HG02571 (cell line): ENCODE measurements around the gene DPEP1.
"Not testable (repeated sequence)": the region's sequence is repeated elsewhere in the genome, so short reads cannot be mapped to it uniquely, and the experiment has no call there.

Source experiments
- ATAC-seq: cut with Tn5 transposase; IDR thresholded peaks from one replicate; pipeline ENCODE4 v1.9.1; 2021; ENCODE audit warnings: mild to moderate bottlenecking, moderate library complexity; ENCODE audit not compliant: unreplicated experiment

Gene DPEP1

DNA sequence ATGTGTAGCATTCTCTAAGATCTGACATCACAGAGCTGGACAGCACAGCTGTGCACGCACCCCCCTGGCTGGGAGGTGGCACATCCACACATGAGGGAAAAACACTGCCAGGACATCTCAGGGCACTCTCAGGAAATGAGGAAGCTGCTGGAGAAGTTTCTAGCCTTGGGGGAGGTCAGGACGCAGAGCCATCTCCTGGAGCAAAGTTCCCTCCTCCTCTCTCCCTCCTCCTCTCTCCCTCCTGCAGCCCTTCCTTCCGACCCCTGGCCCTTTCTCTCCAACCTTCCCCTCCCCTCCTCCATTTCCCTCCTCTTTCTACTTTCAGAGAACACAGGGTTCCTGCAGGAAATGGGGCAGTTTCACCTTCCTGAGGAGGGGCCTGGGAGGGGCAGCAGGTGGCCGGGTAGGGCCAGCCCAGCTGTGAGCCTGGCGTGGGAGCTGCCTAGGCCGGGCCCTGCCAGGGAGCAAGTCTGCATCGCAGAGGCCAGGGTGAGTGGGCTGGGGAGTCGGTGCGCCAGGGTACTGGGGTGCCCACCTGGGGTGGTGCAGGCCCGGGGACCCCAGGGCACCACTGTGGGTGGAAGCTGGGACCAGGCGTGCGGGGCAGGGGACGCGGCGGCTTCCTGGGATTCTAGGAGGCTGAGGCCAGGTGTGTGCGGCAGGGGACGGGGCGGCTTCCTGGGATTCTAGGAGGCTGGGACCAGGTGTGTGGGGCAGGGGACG lies at the start of gene DPEP1:
Gene DPEP1 (plus strand): TSS at position 412 of the 723 bp plus-strand sequence. CDS start 16,769 bp downstream, outside the sequence.
- ATAC-seq: no peak

DNA sequence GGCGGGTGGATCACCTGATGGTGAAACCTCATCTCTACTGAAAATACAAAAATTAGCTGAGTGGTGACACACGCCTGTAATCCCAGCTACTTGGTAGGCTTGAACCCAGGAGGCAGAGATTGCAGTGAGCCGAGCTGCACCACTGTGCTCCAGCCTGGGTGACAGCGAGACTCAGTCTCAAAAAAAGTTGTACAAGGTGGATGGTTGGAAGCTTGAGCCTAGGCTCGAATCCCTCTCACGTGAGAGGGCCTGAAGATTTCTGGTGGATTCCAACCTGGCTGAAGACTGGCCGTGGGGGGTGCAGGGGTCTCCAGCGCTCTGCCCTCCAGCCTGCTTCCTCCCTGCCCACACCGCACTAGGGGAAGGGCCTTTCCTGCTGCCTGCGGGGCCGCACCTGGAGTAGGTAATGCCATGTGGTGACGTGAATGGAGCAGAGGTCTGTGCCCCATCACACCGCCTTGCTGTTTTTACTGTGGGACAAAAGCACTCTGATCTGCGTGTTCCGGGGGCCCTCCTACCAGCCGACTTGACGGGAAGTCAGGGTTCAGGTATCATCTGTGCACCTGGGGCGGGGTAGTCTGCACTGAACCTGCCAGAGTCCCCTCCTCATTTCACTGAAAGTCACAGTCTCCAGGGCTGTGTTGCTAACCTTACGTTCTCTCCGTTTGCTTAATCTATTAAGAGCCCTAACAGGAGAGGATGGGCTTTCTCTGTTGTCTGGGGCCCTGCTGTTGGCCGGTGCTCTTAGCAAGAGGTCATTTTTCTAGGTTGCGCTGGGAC lies 48.8 kb upstream of the DPEP1 start:
- ATAC-seq: no peak

DNA sequence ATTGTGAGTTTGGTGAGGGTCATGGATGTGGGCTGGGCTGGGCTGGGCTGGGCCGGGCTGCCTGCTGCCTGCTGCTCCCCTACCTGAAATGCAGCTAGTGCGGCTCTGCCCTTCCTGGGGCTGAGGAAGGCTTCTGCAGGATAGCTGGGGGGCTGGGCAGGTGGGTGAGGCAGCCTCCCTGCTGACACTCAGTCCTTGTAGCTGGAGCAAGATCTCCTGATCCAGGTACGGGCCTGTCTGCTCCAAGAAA lies 48.3 kb upstream of the DPEP1 start:
- ATAC-seq: no peak

DNA sequence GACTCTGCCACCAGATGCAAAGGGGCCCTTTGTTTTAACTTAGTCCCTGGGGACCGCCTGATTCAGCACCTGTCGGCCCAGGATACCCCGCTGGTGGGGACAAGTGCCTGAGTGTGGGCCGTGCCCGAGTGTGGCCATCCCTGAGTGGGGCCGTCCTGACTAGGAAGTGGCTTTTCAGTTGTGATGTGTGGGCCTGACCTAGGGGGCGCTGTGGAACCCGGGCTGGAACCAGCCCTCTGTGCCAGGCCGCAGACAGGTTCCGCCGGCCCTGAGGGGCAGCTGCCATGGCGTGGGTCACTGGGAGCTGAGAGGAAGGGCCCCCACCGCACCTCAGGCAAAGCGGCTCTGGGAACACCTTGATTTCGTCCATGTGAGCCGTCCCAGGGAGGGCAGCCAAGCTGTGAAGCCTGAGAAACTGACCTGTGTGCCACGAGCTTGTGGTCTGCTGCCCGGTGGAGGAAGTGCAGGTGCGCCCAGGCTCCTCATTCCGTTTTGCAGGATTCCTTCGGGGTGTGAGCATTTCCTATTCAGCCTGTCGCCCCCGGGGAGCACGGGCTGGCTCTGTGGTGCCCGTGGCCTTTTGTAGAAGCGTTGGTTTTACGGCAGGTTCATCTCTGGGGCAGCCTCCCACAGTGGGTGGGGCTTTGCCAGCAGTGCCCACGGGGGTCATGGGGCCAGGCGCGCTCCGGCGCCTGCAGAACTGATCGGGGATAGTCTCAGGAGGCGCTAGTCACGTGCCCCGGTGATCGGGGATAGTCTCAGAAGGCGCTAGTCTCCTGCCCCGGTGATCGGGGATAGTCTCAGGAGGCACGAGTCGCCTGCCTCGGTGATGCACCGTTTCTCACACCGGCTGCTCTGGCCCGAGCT lies 47.7 kb upstream of the DPEP1 start:
- ATAC-seq: no peak

DNA sequence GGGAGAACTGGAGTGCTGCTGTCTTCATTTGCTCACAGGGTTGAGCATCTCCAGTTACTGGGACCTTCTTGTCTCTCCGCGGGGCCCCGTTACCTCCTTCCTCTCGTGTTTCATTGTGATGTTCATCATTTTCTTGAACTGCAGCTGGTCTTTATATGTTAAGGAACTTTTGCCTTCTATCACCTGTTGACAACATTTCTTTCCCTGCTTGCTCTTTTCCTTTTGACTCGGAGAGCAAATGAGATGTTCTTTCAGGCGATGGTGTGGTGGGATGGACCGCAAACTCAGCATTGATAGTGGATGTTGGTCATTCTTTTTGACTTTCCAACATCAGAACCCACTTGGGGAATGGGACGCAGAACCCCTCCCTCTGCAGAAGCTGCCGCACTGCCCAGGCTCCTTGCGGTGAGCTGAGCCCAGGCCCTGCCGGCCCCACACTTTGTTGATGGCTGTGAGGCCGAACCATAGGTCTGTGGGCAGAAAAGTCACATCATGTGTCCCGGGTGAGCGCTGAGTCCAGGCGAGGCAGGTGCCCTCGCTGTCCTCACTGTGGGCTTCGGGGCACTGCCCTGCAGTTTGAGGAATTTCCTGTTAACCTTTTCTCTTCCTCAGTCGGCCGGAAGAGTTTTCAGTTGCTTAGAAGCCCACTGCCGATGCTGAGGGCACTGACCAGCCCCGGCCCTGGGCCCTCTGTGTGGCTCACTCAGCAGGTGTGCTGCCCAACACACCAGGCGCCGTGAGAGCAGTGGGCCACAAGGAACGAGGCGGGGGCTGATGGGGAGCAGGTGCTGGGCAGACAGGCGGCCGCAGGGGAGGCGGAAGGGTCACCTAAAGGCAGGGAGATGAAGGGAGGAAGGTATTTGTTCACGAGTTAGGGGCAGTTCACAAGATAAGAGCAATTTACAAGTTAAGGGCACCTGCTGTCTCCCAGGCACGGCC lies 45.5 kb upstream of the DPEP1 start:
- ATAC-seq: no peak

DNA sequence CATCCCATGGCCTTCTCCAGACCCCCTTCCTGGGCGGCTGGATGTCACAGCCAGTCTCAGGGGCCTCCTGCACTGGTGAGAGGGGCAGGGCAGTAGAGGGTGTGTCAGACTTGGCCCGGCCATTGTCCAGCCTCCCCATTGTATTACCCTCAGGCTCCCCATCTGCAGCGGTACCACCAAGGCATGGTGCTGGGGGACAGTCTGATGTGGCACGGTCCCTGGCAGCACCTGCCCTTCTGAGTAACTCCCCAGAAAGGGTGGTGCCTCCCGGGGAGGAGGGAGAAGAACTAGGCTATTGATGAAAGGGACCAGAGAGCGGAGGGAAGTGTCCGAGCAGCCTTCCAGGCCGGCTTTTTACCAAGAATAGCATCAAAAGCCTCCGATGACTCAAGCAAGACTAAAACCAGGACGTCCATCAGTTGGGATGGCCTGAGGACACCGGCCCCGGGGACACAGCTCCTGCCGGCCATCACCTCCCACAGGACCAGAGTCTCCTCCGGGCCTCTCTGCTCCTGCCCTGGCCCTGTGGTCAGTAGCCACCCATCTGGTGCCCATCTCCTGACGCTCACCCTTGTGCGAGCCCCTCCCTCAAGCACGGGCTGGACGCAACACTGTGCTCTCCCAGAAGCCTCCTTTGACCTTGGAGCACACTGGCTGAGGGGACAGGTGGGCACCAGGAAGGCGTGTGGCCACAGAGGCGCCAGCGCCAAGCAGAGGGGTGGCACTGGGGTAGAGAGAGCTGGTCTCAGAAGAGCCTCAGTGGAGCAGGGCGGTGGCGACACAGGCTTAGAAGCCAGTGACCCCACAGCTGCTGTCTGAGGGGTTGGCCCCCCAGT lies 43.7 kb upstream of the DPEP1 start:
- ATAC-seq: no peak

DNA sequence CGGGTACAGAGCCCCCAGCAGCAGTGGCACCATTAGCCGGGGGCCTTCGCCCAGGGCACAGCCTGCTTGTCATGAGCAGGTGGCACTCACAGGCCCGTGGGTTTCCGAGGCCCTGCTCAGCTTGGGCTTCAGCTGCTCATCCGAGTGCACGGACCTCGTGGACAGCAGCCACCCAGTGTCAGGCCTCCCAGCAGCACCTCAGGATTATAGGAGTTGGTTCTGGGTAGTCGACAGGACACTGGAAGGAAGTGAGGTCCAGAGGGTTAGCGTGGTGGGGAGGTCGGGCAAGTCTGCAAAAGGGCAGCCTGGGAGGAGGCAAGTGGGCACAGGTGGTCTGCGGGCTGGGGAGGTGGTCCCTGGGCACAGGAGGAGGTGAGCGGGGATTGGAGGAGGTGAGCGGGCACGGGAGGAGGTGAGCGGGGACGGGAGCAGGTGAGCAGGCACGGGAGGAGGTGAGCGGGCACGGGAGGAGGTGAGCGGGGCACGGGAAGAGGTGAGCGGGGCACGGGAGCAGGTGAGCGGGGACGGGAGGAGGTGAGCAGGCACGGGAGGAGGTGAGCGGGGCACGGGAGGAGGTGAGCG lies 43.0 kb upstream of the DPEP1 start:
- ATAC-seq: no peak

DNA sequence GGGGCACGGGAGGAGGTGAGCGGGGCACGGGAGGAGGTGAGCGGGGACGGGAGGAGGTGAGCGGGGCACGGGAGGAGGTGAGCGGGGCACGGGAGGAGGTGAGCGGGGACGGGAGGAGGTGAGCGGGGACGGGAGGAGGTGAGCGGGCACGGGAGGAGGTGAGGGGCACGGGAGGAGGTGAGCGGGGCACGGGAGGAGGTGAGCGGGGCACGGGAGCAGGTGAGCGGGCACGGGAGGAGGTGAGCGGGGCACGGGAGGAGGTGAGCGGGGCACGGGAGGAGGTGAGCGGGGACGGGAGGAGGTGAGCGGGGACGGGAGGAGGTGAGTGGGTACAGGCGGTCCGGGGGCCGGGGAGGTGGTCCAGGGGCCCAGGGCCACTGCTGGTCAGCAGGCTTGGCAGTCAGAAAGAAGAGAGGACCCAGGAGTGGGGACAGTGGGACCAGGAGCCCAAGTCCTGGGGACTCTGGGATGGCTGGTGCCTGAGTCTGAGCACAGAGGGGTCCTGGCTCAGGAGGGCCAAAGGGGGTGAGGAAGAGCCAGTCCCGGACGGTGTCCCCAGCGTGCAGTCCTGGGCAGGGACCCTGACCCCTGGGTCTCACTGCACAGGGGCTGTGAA lies 42.4 kb upstream of the DPEP1 start:
- ATAC-seq: not testable (repeated sequence)

DNA sequence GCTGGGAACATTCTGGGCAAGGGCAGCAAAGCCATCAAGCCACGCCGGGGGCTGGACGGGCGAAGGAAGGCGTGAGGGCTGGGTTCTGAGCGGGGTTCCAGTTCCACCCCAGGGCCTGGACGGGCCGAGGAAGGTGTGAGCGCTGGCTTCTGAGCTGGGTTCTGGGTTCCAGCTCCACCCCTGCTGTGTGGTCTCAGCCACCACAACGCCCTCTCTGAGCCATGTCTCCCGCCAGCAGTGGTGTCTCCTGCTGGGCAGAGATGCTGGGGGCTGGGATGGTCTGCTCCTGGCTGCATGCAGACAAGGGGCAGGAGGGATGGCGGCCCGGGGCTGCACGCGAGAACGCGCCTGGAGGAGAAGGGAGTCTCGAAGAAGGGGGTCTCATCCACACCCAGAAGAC lies 41.8 kb upstream of the DPEP1 start:
- no peak for ATAC-seq

DNA sequence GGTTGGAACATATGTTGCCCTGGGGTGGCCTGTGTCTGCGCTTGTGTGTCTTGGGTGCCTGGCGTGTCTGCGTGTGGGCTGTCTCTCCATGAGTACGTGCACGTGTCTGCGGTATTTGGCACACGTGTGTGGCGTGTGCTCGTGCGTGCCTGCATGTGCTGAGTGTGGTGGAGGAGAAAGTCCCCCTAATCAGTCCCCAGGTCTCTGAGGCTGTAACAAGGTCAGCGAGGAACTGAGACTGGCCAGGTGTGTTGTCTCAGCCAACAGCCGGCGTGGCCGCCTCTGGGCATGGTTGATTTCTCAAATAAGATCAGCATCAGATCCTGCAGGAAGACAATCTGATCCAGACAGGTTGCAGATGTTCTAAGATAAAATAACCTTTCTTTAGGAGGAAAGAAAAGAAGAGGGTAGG lies 41.4 kb upstream of the DPEP1 start:
- ATAC-seq: no peak

DNA sequence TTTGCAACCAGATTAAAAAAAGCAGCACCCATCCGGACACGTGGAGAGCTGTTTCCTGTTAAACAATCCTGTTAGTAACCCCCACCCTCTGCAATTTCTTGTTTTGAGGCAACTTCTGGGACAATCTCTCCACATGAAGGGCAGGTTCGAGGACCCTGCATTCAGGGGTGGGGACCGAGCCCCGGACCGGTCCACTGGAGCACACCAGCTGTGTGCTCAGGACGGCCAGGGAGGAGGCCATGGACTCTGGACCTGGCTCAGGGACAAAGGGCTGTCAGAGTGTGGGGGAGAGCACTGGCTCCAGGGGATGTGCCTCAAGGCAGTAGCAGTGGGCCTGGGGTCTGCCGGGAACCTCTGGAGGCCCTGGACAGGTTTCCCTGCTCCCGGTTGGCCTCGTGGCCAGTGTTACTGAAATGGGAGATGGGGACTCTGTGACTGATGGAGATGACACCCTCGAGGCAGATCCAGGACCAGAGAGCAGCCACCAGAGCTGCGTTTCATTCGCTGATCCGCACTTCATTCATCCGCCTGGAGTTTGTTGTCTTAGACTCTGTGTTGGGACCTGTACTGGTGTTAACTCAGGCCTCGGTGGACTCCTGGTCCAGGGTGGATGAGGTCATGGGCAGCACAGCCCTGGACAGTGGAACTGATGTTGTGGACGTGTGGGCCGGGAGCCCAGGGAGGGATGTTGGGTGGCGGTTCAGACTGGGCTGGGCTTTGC lies 40.8 kb upstream of the DPEP1 start:
- no peak for ATAC-seq

DNA sequence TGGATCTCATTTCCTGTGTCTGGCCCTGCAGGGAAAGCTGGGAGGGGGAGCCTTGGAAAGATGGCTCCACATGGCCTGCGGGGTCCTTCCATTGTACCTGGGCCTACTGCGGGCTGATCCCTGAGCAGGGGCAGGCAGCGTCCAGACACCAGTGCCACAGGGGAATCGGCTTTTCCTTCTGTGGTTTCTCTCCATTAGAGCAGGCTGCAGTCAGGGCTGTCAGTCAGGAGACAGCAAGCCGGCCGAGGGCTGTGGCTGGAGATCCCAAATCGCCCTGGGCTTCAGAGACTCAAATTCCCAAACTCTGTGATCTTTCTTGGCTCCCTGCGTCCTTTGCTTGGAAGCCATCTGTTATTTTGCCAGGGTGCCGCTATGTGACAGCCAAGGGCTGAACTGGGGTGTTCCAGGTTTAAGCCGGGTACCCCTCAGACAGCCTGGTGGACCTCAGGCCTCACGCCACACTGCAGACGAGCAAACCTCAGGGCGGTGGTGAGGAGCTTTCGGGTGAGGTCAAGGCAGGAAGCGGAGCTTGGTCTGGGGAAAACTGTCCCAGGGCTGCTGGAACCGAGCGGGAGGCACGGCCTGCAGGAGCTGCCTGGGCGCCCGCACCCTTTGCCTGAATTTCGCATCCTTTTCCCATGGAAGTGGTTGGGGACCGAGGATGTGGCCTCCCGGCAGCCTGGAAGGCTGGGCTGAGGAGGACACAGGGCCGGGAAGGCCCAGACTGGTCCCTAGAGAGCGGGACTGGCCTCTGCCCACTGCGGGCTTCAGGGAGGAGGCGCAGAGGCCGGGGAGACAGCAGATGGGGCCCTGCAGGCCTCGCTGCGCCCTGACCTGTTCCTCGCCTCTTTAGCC lies 39.4 kb upstream of the DPEP1 start:
- no peak for ATAC-seq

DNA sequence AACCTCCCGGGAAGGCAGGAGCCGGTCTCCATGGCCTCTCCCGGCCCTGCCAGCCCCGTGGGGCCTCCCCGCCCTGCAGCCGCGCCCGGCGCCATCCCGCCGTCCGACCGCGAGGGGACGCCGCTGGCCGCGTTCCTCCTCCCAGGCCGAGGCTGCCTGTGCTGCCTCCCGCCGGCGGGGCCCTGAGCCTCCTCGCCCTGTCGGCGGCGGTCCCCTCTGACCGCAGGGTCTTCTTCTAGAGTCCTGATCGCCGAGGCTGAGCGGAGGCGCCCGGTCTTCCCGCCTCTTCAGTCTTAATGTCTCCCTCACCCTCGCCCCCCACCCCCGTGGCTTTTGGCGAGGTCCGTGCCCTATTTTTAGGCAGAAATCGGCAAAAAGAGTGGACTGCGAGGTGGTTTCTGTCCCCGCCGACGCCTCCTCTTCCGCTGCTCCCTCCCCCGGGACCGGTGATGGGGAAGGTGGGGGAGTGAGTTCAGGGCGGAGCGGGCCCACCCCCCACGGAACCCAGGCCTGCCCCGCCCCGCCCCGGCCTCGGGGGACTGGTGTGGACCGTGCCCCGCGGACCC lies 38.7 kb upstream of the DPEP1 start:
- ATAC-seq: no peak

DNA sequence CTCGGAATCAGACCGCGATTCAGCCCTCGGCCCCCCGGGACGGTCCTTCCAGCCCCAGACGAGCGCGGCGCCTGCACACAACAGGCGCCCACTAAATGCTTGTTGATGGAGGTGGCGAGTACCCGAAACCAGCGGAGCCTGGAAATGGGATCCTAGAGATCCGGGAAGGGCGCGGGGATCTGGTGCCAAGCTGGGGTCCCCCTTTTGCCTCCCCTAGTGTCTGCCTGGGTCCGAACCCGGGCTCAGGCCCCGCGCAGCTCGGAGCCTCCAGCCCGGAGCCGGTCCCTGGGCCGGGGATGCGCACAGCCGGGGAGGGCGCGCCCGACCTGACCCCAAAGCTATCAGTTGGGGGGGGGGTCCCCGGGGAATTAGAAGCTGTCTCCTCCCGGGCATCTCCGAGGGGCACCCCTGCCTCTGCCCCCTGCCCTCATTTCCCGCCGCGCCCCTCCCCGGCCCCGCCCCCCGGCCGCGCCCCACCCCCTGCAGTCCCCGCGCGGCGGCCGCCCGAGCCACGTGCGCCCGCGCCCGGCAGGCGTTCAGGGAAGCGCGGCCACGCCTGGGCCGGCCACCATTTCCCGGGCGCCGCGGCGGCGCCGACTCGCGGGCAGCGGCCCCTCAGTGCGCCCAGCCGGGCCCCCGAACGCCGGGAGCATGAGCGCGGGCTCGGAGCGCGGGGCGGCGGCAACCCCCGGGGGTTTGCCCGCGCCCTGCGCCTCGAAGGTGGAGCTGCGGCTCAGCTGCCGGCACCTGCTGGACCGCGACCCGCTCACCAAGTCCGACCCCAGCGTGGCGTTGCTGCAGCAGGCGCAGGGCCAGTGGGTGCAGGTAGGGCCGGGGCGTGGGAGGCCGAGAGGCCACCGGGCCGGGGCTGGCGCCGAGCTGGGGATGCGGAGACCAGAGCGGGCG lies 37.9 kb upstream of the DPEP1 start, which contains the start of gene CPNE7:
Gene CPNE7 (plus strand): TSS at position 512 of the 906 bp plus-strand sequence. CDS start 140 bp downstream, at position 652.
- ATAC-seq: no peak

DNA sequence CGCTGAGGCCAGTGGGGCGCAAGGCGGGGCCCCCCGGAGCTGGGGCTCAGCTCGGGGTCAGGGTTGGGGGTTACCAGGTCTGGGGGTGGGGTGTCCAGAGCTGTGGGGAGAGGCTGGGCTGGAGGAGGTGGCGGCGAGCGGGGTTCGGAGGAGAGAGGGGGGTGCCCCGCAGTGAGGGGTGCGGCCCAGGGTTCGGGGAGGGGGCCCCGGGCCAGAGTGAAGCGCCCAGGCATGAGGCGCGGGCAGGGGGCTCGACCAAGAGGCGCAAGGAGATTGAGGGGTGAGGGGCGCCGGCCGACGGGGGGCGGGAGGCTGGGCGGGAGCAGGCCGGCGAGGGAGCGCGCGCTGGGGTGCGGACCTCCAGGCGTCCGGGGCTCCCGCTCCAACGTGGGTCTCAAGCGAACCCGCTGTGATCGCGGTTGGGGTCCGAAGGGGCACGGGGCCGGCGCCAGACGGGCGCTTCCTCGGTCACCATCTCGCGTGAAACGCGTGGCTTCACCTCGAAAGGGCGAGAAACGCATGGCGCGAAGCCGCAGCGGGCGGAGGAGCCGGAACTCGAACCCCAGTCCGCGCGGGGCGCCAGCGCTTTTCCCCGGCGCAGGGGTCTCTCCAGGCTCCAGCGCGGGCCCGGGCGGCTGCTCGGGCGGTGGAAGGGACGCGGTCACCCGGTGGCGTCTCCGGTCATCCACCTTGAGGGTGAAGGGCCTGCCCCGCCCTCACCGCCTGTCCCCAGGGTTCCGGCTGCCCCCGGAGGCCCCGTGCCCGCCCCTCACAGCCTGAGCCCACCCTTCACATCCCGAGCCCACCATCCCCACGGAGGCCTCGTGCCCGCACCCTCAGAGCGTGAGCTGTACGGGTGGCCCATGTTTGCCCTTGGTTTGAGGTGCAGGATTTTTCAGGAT lies 37.0 kb upstream of the DPEP1 start:
- ATAC-seq: no peak
